HepG2 (cell line): ENCODE measurements around the gene CHCHD1. TPM values are rescaled to one million over a fixed set of nuclear protein-coding genes. Genes with fewer than 3 reads are reported as not detected.
A peak's percentile ranks its signal among the peaks of the same experiment; 100 is the strongest.

Source experiments
- GATAD1 ChIP-seq: IDR thresholded peaks from 2 replicates; pipeline ENCODE4 v1.6.1; 2016; ENCODE audit warnings: missing genetic modification reagents, missing compliant biosample characterization
- HNF4G ChIP-seq, 2 experiments: sonication (generic) in 1 of 2; formaldehyde crosslinking in 1 of 2; IDR thresholded peaks; 2 replicates each; pipeline versions ENCODE4 v1.4.0 to v1.6.1; 2011 to 2020; ENCODE audit warnings: borderline replicate concordance in 2 of 2, low read depth in 2 of 2, mild to moderate bottlenecking in 2 of 2, low read length in 1 of 2, missing genetic modification reagents in 1 of 2, moderate library complexity in 1 of 2
- IKZF1 ChIP-seq: fragments of 450-650 bp; IDR thresholded peaks from 2 replicates; pipeline ENCODE4 v1.7.1; 2016
- JUND ChIP-seq: sonication (generic); formaldehyde crosslinking; IDR thresholded peaks from 2 replicates; pipeline ENCODE4 v1.8.0; 2022; ENCODE audit warnings: mild to moderate bottlenecking, missing genetic modification reagents
- KLF9 ChIP-seq: IDR thresholded peaks from 2 replicates; pipeline ENCODE4 v1.6.1; 2016; ENCODE audit warnings: low read depth
- MAFF ChIP-seq: IDR thresholded peaks from 2 replicates; pipeline ENCODE4 v1.6.1; 2011; ENCODE audit warnings: low read depth, low read length, improper control_type of control experiment
- MATR3 ChIP-seq: sonication (generic); formaldehyde crosslinking; IDR thresholded peaks from 2 replicates; pipeline ENCODE4 v1.4.0; 2020; ENCODE audit warnings: missing genetic modification reagents
- PITX1 ChIP-seq: sonication (generic); formaldehyde crosslinking; IDR thresholded peaks from 2 replicates; pipeline ENCODE4 v1.5.1; 2020; ENCODE audit warnings: mild to moderate bottlenecking, missing genetic modification reagents
- POLR2AphosphoS2 ChIP-seq: IDR thresholded peaks from 2 replicates; pipeline ENCODE4 v1.6.1; 2011; ENCODE audit warnings: low read depth, low read length, improper control_type of control experiment
- RBFOX2 ChIP-seq: fragments of 200-400 bp; formaldehyde crosslinking; IDR thresholded peaks from 2 replicates; pipeline ENCODE4 v1.6.1; 2017; ENCODE audit warnings: low read depth, mild to moderate bottlenecking, low read length
- SIN3B ChIP-seq: fragments of 150-350 bp; IDR thresholded peaks from 2 replicates; pipeline ENCODE4 v1.6.1; 2014; ENCODE audit warnings: low read length
- SP140L ChIP-seq: sonication (generic); formaldehyde crosslinking; IDR thresholded peaks from 2 replicates; pipeline ENCODE4 v1.4.0; 2020; ENCODE audit warnings: missing genetic modification reagents, borderline replicate concordance
- SYNCRIP ChIP-seq: fragments of 200-400 bp; formaldehyde crosslinking; IDR thresholded peaks from 2 replicates; pipeline ENCODE4 v1.6.1; 2018; ENCODE audit warnings: mild to moderate bottlenecking, low read depth, low read length; ENCODE audit not compliant: insufficient read depth
- TOPORS ChIP-seq: sonication (generic); formaldehyde crosslinking; IDR thresholded peaks from 2 replicates; pipeline ENCODE4 v1.8.0; 2023; ENCODE audit warnings: mild to moderate bottlenecking, missing genetic modification reagents
- ZNF124 ChIP-seq: sonication (generic); formaldehyde crosslinking; IDR thresholded peaks from 2 replicates; pipeline ENCODE4 v1.4.0; 2020; ENCODE audit warnings: missing genetic modification reagents
- ZNF563 ChIP-seq: sonication (generic); formaldehyde crosslinking; IDR thresholded peaks from 2 replicates; pipeline ENCODE4 v1.8.0; 2022; ENCODE audit warnings: mild to moderate bottlenecking, moderate library complexity, missing genetic modification reagents
- ZNF567 ChIP-seq: sonication (generic); formaldehyde crosslinking; IDR thresholded peaks from 2 replicates; pipeline ENCODE4 v1.8.1; 2023; ENCODE audit warnings: mild to moderate bottlenecking, missing genetic modification reagents, borderline replicate concordance
- ZNF788 ChIP-seq: sonication (generic); formaldehyde crosslinking; IDR thresholded peaks from 2 replicates; pipeline ENCODE4 v1.5.0; 2020; ENCODE audit warnings: mild to moderate bottlenecking, missing genetic modification reagents, borderline replicate concordance
- ZSCAN29 ChIP-seq: sonication (generic); formaldehyde crosslinking; conservative IDR thresholded peaks from 2 replicates; pipeline ENCODE4 v1.4.0; 2020; ENCODE audit warnings: mild to moderate bottlenecking, missing genetic modification reagents
- ZSCAN30 ChIP-seq: sonication (generic); formaldehyde crosslinking; IDR thresholded peaks from 2 replicates; pipeline ENCODE4 v1.5.0; 2020; ENCODE audit warnings: mild to moderate bottlenecking, missing genetic modification reagents
- polyA plus RNA-seq, 8 experiments: library from polyadenylated mRNA; depleted of rRNA in 3 of 8; stranded (reverse) in 7 of 8; unstranded in 1 of 8; fragments of >200 nt; fragmentation: Illumina TruSeq in 4 of 8; extraction: Trizol in 4 of 8; gene quantifications; 2 replicates each; pipeline versions ENCODE4 v1.2.1 to v1.2.3, GENCODE V29; 2011 to 2016; ENCODE audit warnings: low read depth in 4 of 8, missing spikeins in 1 of 8, mixed read lengths in 1 of 8; ENCODE audit not compliant: insufficient read depth in 1 of 8
- total RNA-seq, 5 experiments: library from RNA; depleted of rRNA; stranded (reverse); fragments of >200 nt; fragmentation: Illumina TruSeq; extraction: Trizol; gene quantifications; 2 replicates each; pipeline ENCODE4 v1.2.3, GENCODE V29; 2016; ENCODE audit warnings: low read depth in 1 of 5
- TF ChIP-seq, protein P1 (sequence below): sonication (generic); formaldehyde crosslinking; IDR thresholded peaks from 2 replicates; pipeline ENCODE4 v1.8.1; 2023; ENCODE audit warnings: mild to moderate bottlenecking, missing genetic modification reagents, borderline replicate concordance
- TF ChIP-seq, protein P2 (sequence below): sonication (generic); formaldehyde crosslinking; IDR thresholded peaks from 2 replicates; pipeline ENCODE4 v1.4.0; 2020; ENCODE audit warnings: mild to moderate bottlenecking, missing genetic modification reagents, borderline replicate concordance
- TF ChIP-seq, protein P3 (sequence below): sonication (generic); formaldehyde crosslinking; IDR thresholded peaks from 2 replicates; pipeline ENCODE4 v1.8.0; 2022; ENCODE audit warnings: mild to moderate bottlenecking, missing genetic modification reagents, borderline replicate concordance
- TF ChIP-seq, protein P4 (sequence below): sonication (generic); formaldehyde crosslinking; IDR thresholded peaks from 2 replicates; pipeline ENCODE4 v1.5.0; 2020; ENCODE audit warnings: missing genetic modification reagents

Gene CHCHD1
- total and polyA plus RNA-seq, 2 of the 13 experiments (the other 11 are each of a cell fraction or from before 2014, with no cell fraction given), result 36.9 to 71.2 TPM

DNA sequence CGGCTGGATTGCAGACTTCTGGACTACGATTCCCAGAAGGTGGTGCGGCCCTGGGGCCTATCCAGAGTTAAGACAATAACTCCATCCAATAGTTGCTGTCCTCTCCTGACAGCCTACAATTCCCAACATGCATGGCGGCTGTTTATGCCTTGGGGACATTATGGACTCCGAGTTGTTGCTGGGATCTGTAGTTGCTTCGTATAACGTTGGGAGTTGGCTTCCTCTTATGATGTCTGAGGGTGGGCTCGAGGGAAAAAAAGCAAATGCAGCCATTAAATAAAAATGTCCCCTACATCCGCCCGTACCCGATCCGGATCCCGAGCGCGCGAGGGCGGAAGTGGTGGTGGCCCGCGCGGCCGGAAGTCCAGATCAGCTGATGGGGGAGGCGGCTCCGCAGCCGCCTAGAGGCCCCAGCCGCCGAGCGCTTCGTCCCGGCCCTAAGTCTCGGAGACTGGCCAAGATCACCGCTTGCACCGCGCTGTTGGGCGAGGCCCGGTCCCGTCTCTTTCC is 3.4 kb downstream of the CHCHD1 start, which contains the start of gene ZSWIM8 (continued):
- peak; percentile 67; the same call in 1 of the 2 replicates for TF ChIP-seq SIN3B
- TF ChIP-seq, protein P1, sequence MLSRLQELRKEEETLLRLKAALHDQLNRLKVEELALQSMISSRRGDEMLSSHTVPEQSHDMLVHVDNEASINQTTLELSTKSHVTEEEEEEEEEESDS (CRISPR knock-in tag), result 0 out of 2 replicates have a peak, but pooled peaks have one; percentile 48
- no peak for TF ChIP-seq SYNCRIP
- TF ChIP-seq MATR3, result no peak
- TF ChIP-seq MAFF, result peak; percentile 34; the same call in 1 of the 2 replicates
- TF ChIP-seq ZSCAN29 (CRISPR knock-in tag), result no peak
- no peak for TF ChIP-seq HNF4G (IDR thresholded peaks at IDR 0.05; ENCODE audit: borderline replicate concordance, low read depth, low read length)
- no peak for TF ChIP-seq HNF4G (CRISPR knock-in tag; IDR thresholded peaks at IDR 0.05; ENCODE audit: borderline replicate concordance, low read depth)
- TF ChIP-seq ZSCAN30 (CRISPR knock-in tag), result no peak
- TF ChIP-seq GATAD1 (CRISPR knock-in tag), result peak; percentile 93
- no peak for TF ChIP-seq PITX1 (CRISPR knock-in tag)
- no peak for TF ChIP-seq ZNF788 (CRISPR knock-in tag)
- TF ChIP-seq JUND (CRISPR knock-in tag), result no peak
- TF ChIP-seq POLR2AphosphoS2, result no peak
- no peak for TF ChIP-seq TOPORS (CRISPR knock-in tag)
- TF ChIP-seq IKZF1, result no peak
- TF ChIP-seq, protein P2, sequence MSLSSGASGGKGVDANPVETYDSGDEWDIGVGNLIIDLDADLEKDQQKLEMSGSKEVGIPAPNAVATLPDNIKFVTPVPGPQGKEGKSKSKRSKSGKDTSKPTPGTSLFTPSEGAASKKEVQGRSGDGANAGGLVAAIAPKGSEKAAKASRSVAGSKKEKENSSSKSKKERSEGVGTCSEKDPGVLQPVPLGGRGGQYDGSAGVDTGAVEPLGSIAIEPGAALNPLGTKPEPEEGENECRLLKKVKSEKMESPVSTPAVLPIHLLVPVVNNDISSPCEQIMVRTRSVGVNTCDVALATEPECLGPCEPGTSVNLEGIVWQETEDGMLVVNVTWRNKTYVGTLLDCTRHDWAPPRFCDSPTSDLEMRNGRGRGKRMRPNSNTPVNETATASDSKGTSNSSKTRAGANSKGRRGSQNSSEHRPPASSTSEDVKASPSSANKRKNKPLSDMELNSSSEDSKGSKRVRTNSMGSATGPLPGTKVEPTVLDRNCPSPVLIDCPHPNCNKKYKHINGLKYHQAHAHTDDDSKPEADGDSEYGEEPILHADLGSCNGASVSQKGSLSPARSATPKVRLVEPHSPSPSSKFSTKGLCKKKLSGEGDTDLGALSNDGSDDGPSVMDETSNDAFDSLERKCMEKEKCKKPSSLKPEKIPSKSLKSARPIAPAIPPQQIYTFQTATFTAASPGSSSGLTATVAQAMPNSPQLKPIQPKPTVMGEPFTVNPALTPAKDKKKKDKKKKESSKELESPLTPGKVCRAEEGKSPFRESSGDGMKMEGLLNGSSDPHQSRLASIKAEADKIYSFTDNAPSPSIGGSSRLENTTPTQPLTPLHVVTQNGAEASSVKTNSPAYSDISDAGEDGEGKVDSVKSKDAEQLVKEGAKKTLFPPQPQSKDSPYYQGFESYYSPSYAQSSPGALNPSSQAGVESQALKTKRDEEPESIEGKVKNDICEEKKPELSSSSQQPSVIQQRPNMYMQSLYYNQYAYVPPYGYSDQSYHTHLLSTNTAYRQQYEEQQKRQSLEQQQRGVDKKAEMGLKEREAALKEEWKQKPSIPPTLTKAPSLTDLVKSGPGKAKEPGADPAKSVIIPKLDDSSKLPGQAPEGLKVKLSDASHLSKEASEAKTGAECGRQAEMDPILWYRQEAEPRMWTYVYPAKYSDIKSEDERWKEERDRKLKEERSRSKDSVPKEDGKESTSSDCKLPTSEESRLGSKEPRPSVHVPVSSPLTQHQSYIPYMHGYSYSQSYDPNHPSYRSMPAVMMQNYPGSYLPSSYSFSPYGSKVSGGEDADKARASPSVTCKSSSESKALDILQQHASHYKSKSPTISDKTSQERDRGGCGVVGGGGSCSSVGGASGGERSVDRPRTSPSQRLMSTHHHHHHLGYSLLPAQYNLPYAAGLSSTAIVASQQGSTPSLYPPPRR (CRISPR knock-in tag), result no peak
- no peak for TF ChIP-seq ZNF124
- 0 out of 2 replicates have a peak, but pooled peaks have one; percentile 30 for TF ChIP-seq ZNF567
- peak; percentile 77 for TF ChIP-seq RBFOX2
- 0 out of 2 replicates have a peak, but pooled peaks have one; percentile 50 for TF ChIP-seq ZNF563 (CRISPR knock-in tag)
- no peak for TF ChIP-seq KLF9 (CRISPR knock-in tag)
- TF ChIP-seq, protein P3, sequence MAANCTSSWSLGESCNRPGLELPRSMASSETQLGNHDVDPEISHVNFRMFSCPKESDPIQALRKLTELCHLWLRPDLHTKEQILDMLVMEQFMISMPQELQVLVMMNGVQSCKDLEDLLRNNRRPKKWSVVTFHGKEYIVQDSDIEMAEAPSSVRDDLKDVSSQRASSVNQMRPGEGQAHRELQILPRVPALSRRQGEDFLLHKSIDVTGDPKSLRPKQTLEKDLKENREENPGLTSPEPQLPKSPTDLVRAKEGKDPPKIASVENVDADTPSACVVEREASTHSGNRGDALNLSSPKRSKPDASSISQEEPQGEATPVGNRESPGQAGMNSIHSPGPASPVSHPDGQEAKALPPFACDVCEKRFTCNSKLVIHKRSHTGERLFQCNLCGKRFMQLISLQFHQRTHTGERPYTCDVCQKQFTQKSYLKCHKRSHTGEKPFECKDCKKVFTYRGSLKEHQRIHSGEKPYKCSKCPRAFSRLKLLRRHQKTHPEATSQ, result no peak
- TF ChIP-seq SP140L (CRISPR knock-in tag), result no peak
- TF ChIP-seq, protein P4, sequence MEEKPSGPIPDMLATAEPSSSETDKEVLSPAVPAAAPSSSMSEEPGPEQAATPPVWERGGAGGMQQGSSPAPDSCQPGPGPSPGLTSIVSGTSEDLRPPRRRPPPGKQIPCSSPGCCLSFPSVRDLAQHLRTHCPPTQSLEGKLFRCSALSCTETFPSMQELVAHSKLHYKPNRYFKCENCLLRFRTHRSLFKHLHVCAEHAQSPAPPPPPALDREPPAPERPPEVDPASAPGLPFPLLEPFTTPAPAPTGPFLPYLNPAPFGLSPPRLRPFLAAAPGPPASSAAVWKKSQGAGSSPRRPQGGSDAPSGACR (CRISPR knock-in tag), result no peak
